GM19043 (cell line): ENCODE measurements around the gene IQCH.

Source experiments
- ATAC-seq: cut with Tn5 transposase; IDR thresholded peaks from one replicate; pipeline ENCODE4 v1.9.1; 2021; ENCODE audit warnings: low read depth; ENCODE audit not compliant: unreplicated experiment

IQCH gene

GRCh38 chr15:67296684-67297083 lies 42.1 kb downstream of the IQCH start:
- no peak for ATAC-seq

GRCh38 chr15:67300266-67301025 lies 45.9 kb downstream of the IQCH start:
- no peak for ATAC-seq

GRCh38 chr15:67303490-67304363 lies 49.1 kb downstream of the IQCH start:
- ATAC-seq = no peak

GRCh38 chr15:67304778-67305177 lies 50.2 kb downstream of the IQCH start:
- no peak for ATAC-seq

GRCh38 chr15:67305506-67305905 lies 50.9 kb downstream of the IQCH start:
- ATAC-seq = no peak

- no peak for ATAC-seq
Observed at GRCh38 chr15:67307156-67307555, 52.6 kb downstream of the IQCH start.

GRCh38 chr15:67307889-67308597 lies 53.5 kb downstream of the IQCH start:
- ATAC-seq = no peak

GRCh38 chr15:67311731-67312130 lies 57.1 kb downstream of the IQCH start:
- no peak for ATAC-seq

GRCh38 chr15:67319961-67320360 lies 65.4 kb downstream of the IQCH start:
- no peak for ATAC-seq

- ATAC-seq = no peak
Observed at GRCh38 chr15:67321352-67321751, 66.8 kb downstream of the IQCH start.

GRCh38 chr15:67322481-67322880 lies 67.9 kb downstream of the IQCH start:
- ATAC-seq = no peak

- ATAC-seq = no peak
Observed at GRCh38 chr15:67327312-67327711, 72.7 kb downstream of the IQCH start.

- ATAC-seq = no peak
Observed at GRCh38 chr15:67327737-67328136, 73.2 kb downstream of the IQCH start.

GRCh38 chr15:67329984-67330733 lies 75.6 kb downstream of the IQCH start:
- ATAC-seq = no peak

GRCh38 chr15:67331676-67332075 lies 77.1 kb downstream of the IQCH start:
- ATAC-seq = no peak

GRCh38 chr15:67335026-67335425 lies 80.4 kb downstream of the IQCH start:
- no peak for ATAC-seq

GRCh38 chr15:67335534-67336222 lies 81.1 kb downstream of the IQCH start:
- no peak for ATAC-seq

- ATAC-seq = no peak
Observed at GRCh38 chr15:67340630-67341029, 86.0 kb downstream of the IQCH start.

- no peak for ATAC-seq
Observed at GRCh38 chr15:67341539-67341938, 87.0 kb downstream of the IQCH start.

- ATAC-seq = no peak
Observed at GRCh38 chr15:67343206-67343605, 88.6 kb downstream of the IQCH start.
